ENCODE data around the gene HHATL.

The HHATL gene

DNA sequence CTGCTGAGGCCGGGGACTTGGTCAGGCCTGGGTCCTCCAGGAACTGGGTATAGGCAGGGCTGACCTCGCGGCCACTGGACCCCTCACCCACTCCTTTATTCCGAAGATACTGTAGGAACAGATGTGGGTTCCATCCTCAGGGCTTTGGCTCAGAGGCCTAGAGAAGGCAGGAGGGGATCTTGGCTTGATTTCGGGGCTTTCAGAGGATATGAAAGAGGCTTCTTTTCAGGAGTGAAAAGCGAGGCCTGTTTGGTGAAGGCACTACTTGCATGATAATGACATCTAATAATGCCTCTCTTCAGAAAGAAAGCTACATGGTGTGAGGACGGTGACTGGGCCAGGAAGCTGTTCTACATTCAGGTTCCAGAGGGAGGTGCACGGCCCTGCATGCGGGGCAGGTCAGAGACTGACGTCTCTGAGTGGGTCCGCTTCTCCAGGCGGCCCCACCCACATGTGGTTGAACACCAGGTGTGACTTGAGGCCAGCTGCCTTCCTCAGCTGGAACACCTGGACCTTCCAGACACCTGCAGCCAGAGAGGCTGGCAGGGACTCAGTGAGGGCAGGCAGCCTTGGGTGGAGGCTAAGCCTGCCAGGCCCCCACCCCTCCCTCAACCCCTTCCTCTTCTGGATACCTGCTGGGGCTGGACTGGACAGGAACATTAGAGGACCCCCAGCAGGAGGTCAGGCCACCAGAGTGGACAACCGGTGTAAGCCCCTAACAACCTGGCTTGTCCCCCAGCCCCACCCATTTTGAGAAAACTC, 31.1 kb upstream of the HHATL start:
- no peak for DNase-seq (ENCODE audit: low spot score)

DNA sequence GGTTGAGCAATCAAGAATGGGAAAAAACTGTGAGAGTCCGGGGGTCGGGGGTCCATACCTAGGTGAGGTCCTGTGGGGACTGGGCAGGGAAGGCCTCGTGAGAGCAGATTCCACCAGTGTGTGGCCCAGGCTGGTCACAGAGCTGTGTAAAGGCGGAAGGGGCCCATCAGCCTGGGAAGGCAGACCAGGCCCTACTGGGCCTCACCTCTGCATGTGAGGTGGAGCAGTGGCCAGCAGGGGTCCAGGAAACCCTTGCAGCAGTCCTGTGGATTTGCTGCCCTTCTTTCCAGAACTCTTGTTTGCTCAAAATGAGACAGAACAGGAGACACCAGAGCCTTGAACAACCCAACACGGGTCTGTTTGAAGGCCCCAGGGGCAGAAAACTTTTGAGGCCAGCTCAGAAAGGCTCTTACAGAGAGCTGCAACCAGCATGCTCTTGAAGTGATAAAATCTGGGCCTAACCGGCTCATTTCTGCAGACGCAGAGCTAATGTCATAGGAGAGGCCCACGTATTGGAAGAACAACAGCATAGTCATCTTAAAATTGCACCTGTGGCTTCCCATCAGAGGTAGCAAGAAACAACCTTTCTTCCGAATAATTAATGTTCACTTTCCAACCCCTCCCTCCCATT, 30.3 kb upstream of the HHATL start:
- TF ChIP-seq, protein P1, sequence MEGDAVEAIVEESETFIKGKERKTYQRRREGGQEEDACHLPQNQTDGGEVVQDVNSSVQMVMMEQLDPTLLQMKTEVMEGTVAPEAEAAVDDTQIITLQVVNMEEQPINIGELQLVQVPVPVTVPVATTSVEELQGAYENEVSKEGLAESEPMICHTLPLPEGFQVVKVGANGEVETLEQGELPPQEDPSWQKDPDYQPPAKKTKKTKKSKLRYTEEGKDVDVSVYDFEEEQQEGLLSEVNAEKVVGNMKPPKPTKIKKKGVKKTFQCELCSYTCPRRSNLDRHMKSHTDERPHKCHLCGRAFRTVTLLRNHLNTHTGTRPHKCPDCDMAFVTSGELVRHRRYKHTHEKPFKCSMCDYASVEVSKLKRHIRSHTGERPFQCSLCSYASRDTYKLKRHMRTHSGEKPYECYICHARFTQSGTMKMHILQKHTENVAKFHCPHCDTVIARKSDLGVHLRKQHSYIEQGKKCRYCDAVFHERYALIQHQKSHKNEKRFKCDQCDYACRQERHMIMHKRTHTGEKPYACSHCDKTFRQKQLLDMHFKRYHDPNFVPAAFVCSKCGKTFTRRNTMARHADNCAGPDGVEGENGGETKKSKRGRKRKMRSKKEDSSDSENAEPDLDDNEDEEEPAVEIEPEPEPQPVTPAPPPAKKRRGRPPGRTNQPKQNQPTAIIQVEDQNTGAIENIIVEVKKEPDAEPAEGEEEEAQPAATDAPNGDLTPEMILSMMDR (IDR thresholded peaks at IDR 0.05; ENCODE audit: extremely low read depth, missing control alignments): no peak
- DNase-seq (ENCODE audit: low spot score): no peak

More for the DNA sequence above, 31.1 kb upstream of the HHATL start:
- TF ChIP-seq, protein P1 (IDR thresholded peaks at IDR 0.05; ENCODE audit: extremely low read depth, missing control alignments): no peak

DNA sequence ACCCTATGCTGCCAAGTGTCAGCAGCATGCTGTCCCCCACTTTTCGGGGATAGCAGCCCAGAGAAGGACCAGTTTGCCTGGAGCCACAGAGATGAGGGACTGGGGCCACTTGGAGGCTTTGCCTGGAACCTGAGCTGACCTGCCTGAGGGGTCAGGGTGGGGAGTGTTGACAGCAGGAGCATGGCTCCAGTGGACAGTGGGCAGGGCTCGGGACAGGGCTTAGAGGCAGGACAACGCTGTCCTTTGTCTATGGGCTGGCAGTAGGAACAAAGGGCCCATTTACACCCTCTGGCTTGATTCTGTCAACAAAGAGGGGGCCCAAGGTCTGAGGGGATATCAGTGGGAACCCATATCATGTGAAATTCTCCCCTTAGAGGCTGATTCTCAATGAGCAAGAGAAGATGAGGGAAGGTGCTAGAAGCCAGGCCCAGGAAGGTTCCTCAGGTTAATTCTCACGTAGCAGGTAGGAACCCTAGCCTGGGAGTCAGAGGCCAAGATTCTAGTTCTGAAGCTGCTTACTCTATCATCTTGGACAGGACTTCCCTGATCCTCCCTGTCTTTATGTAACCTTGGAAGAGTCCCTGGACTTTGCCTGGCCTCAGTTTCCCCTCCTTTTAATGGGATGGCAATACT, 29.7 kb upstream of the HHATL start:
- TF ChIP-seq, protein P1 (IDR thresholded peaks at IDR 0.05; ENCODE audit: extremely low read depth, missing control alignments): no peak
- DNase-seq (ENCODE audit: low spot score): no peak

DNA sequence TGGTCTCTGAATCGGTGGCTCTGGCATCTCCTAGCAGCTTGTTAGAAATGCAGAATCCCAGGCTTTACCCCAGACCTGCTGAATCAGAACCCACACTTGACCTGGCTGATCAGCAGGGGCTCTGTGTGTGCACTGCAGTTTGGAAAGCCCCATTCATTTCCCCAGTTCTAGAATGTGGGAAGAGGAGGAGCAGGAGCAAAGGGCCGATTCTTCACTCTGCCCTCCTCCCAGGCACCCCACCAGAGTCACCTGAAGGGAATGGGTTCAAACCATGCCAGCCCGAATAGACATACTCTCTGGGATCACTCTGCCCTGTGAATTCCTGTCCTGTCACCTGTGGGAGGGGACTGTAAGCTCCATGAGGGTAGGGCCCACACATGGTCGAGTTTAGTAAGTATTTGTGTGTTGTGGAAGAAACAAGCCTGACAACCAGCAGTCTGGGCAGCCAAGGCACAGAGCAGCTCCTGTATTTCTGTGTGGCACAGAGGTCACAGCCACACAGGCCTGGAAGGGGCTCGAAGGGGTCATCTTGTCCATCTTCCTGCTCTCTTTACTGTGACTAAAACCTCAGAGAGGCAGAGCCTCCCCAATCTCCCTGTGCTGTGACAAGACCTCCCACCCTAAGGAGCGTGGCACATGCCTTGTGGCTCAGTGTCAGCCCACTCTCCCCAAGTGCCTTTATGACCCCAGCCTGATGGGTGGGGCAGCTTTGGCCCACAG, 29.0 kb upstream of the HHATL start:
- no peak for DNase-seq (ENCODE audit: low spot score)

DNA sequence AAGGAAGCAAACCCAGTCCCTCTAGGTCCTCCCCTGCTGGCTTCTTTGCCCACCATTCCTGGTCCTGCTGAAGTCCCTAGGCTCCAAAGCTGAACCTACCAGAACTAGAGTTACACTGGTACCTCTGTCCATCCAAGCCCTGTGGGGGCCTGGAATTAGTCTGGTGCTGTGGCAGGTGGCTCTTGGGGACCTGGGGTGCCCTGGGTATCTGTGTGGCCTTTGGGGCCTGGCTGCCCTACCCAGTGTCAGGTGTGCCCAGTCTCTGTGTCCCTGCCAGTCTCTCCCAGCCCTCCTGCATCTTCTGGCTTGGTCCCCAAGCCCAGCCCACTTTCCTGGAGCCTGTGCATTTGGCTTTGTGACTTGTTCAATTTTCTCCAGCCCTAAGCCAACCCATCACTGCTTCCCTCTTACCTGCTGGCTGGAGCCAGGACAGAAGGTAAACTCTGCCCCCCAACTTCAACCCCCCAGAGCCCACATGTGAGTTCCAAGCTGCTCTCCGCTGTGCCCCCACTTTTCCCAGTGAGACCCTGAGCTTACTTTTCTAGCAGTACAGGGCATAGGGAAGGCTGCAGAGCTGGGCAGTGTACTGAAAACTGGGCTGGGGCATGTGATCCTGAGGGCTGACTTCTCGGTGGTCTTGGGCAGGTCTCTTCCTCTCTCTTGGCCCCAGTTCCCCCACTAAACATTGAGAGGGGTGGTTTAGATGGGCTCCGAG, 28.3 kb upstream of the HHATL start:
- TF ChIP-seq, protein P1 (IDR thresholded peaks at IDR 0.05; ENCODE audit: extremely low read depth, missing control alignments): no peak
- no peak for DNase-seq (ENCODE audit: low spot score)

More for the DNA sequence above, 29.0 kb upstream of the HHATL start:
- TF ChIP-seq, protein P1 (IDR thresholded peaks at IDR 0.05; ENCODE audit: extremely low read depth, missing control alignments): no peak

DNA sequence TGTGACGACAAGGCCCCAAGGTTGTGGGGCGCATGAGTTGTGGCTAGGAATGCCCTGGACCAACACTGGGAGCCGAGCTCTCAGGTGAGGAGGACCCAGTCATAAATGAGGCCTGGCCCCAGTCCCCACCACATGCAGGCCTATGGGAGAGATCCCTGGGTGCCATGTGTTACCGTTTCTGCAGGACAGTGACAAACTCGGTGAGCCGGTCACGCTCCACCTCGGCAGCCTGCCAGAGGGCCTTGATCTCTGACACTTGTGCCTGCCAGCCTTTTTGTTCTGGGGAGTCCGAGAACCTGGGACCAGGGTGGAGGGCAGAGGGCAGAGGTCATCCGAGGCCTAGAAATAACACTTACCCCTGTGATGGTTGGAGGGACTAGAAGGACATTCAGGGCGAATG, 27.7 kb upstream of the HHATL start:
- DNase-seq (ENCODE audit: low spot score): no peak
- TF ChIP-seq, protein P1 (IDR thresholded peaks at IDR 0.05; ENCODE audit: extremely low read depth, missing control alignments): no peak

Data from GM20000 (cell line).